Activated T-cell treated with anti-CD3 and anti-CD28 coated beads for 1 hour (primary cell): Measurements from ENCODE around the gene CDC27.
"Not testable (repeated sequence)": the region's sequence is repeated elsewhere in the genome, so short reads cannot be mapped to it uniquely, and the experiment has no call there.

Experiments
- DNase-seq: peaks from one replicate; pipeline ENCODE4 v3.0.0-alpha.2; 2020; ENCODE audit warnings: low read depth

Gene CDC27

GRCh38 chr17:47192554-47192953, 3.5 kb upstream of the CDC27 start:
- DNase-seq, result no peak

- no peak for DNase-seq
These were observed 1.7 kb upstream of the CDC27 start for GRCh38 chr17:47190770-47191169.

GRCh38 chr17:47190243-47190642, 1.1 kb upstream of the CDC27 start:
- DNase-seq, result no peak

- no peak for DNase-seq
These were observed 690 bp upstream of the CDC27 start for GRCh38 chr17:47189732-47190237.

GRCh38 chr17:47188271-47188875, 722 bp downstream of the CDC27 start:
- DNase-seq, result no peak

- DNase-seq, result no peak
These were observed 4.4 kb downstream of the CDC27 start for GRCh38 chr17:47184681-47185080.

- DNase-seq, result not testable (repeated sequence)
These were observed 8.1 kb downstream of the CDC27 start for GRCh38 chr17:47180988-47181387.

GRCh38 chr17:47180337-47180736, 8.8 kb downstream of the CDC27 start:
- DNase-seq, result no peak

- no peak for DNase-seq
These were observed 10.0 kb downstream of the CDC27 start for GRCh38 chr17:47179141-47179540.

GRCh38 chr17:47177261-47177660, 11.8 kb downstream of the CDC27 start:
- no peak for DNase-seq

- no peak for DNase-seq
These were observed 12.7 kb downstream of the CDC27 start for GRCh38 chr17:47176389-47176826.

- DNase-seq, result not testable (repeated sequence)
These were observed 14.3 kb downstream of the CDC27 start for GRCh38 chr17:47174823-47175222.

GRCh38 chr17:47172696-47173565, 16.2 kb downstream of the CDC27 start:
- DNase-seq, result no peak

- no peak for DNase-seq
These were observed 18.4 kb downstream of the CDC27 start for GRCh38 chr17:47170710-47171109.

- not testable (repeated sequence) for DNase-seq
These were observed 20.2 kb downstream of the CDC27 start for GRCh38 chr17:47168896-47169295.

- DNase-seq, result not testable (repeated sequence)
These were observed 22.2 kb downstream of the CDC27 start for GRCh38 chr17:47166854-47167253.

- no peak for DNase-seq
These were observed 24.0 kb downstream of the CDC27 start for GRCh38 chr17:47165137-47165536.

- DNase-seq, result no peak
These were observed 24.8 kb downstream of the CDC27 start for GRCh38 chr17:47164263-47164662.

- DNase-seq, result no peak
These were observed 27.0 kb downstream of the CDC27 start for GRCh38 chr17:47162013-47162622.

GRCh38 chr17:47159315-47159714, 29.8 kb downstream of the CDC27 start:
- no peak for DNase-seq

- no peak for DNase-seq
These were observed 43.7 kb downstream of the CDC27 start for GRCh38 chr17:47145351-47145750.

GRCh38 chr17:47135235-47135634, 53.9 kb downstream of the CDC27 start:
- DNase-seq, result no peak

GRCh38 chr17:47134354-47134753, 54.7 kb downstream of the CDC27 start:
- DNase-seq, result not testable (repeated sequence)
